GM12878 (cell line): ENCODE data around the gene DST. TPM values are rescaled to one million over a fixed set of nuclear protein-coding genes. Genes with fewer than 3 reads are reported as not detected.

Experiments used
- ATAC-seq: fragments of 200-7000 bp; cut with Tn5 transposase; 3 replicates; pipeline ENCODE4 v1.9.1; 2020; ENCODE audit warnings: mild to moderate bottlenecking, moderate library complexity
- BruUV-seq: library from RNA; stranded (reverse); fragments of 400-500 nt; replicated peaks from 2 replicates; lab custom pipeline; 2021; lab: Mats Ljungman, UMichigan
- CTCF ChIA-PET: fragments of 300-600 bp; sonication (Branson Sonifier 250); formaldehyde crosslinking; extraction: SDS; loops from one replicate; lab custom pipeline; 2021; ENCODE audit warnings: inconsistent platforms; lab: Yijun Ruan, JAX
- POLR2A ChIA-PET: fragments of 350-600 bp; formaldehyde crosslinking; extraction: SDS; loops from one replicate; lab custom pipeline; 2021; ENCODE audit warnings: inconsistent platforms; lab: Charles Lee
- RAD21 ChIA-PET: fragments of 300-600 bp; sonication (Branson Sonifier 250); formaldehyde crosslinking; loops from one replicate; lab custom pipeline; 2023; ENCODE audit warnings: antibody characterized with exemption; ENCODE audit not compliant: unreplicated experiment; lab: Charles Lee
- SMC1A ChIA-PET: fragments of 300-600 bp; sonication (Branson Sonifier 250); formaldehyde crosslinking; loops from one replicate; lab custom pipeline; 2023; ENCODE audit not compliant: unreplicated experiment, uncharacterized antibody; lab: Charles Lee
- DNase-seq: peaks from one replicate; pipeline ENCODE4 v3.0.0-alpha.2; 2011; ENCODE audit warnings: low read depth, low spot score
- FAIRE-seq: peaks from 3 replicates; lab custom pipeline; 2011; peaks lifted over from hg19 to GRCh38; lab: Jason Lieb, UNC
- H2AFZ ChIP-seq: 2 replicates; pipeline ENCODE4 v1.6.0; 2011; ENCODE audit warnings: low read depth, low read length, control low read depth; ENCODE audit not compliant: control insufficient read depth
- H3K27ac ChIP-seq: 2 replicates; pipeline ENCODE4 v1.5.1; 2011; ENCODE audit warnings: control low read depth; ENCODE audit not compliant: control insufficient read depth, insufficient read depth
- H3K27me3 ChIP-seq, 2 experiments: replicated peaks in 1 of 2; 2 replicates each; pipeline versions ENCODE4 v1.6.0 to v1.6.1; 2011; ENCODE audit warnings: low read length in 1 of 2; ENCODE audit not compliant: control insufficient read depth in 2 of 2, insufficient read depth in 2 of 2
- H3K36me3 ChIP-seq, 2 experiments: 2 replicates each; pipeline ENCODE4 v1.5.1; 2011; ENCODE audit warnings: low read length in 1 of 2; ENCODE audit not compliant: control insufficient read depth in 2 of 2, insufficient read depth in 2 of 2
- H3K4me1 ChIP-seq: 2 replicates; pipeline ENCODE4 v1.6.1; 2011; ENCODE audit warnings: mild to moderate bottlenecking, low read length, moderate library complexity, mixed read lengths; ENCODE audit not compliant: control insufficient read depth, insufficient read depth
- H3K4me2 ChIP-seq: 2 replicates; pipeline ENCODE4 v1.6.0; 2011; ENCODE audit warnings: control low read depth; ENCODE audit not compliant: control insufficient read depth, insufficient read depth
- H3K4me3 ChIP-seq: fragments of 200-600 bp; sonication (generic); 2 replicates; pipeline ENCODE4 v1.5.1; 2016
- H3K79me2 ChIP-seq: 2 replicates; pipeline ENCODE4 v1.6.0; 2011; ENCODE audit warnings: low read length; ENCODE audit not compliant: control insufficient read depth, insufficient read depth
- H3K9ac ChIP-seq: 2 replicates; pipeline ENCODE4 v1.8.0; 2011; ENCODE audit warnings: low read length, control low read depth, mixed read lengths; ENCODE audit not compliant: control insufficient read depth, insufficient read depth
- H3K9me3 ChIP-seq: replicated peaks from 3 replicates; pipeline ENCODE4 v1.5.1; 2011; ENCODE audit warnings: mild to moderate bottlenecking, low read length; ENCODE audit not compliant: control insufficient read depth, insufficient read depth
- H4K20me1 ChIP-seq: 2 replicates; pipeline ENCODE4 v1.6.0; 2011; ENCODE audit not compliant: control insufficient read depth, insufficient read depth
- CEBPZ ChIP-seq: fragments of 150-350 bp; IDR thresholded peaks from 2 replicates; pipeline ENCODE4 v1.6.1; 2016; ENCODE audit warnings: low read depth, low read length
- CHD4 ChIP-seq: fragments of 200-600 bp; sonication (generic); IDR thresholded peaks from 2 replicates; pipeline ENCODE4 v1.6.1; 2016; ENCODE audit warnings: mild to moderate bottlenecking
- E4F1 ChIP-seq: fragments of 450-650 bp; IDR thresholded peaks from 2 replicates; pipeline ENCODE4 v1.6.1; 2018; ENCODE audit warnings: borderline replicate concordance, mild to moderate bottlenecking; ENCODE audit not compliant: partially characterized antibody
- EGR1 ChIP-seq, 2 experiments: IDR thresholded peaks; 1 replicate in 1 of 2; 2 replicates in 1 of 2; pipeline ENCODE4 v1.6.1; 2011 to 2012; ENCODE audit warnings: low read depth in 2 of 2, low read length in 2 of 2, borderline replicate concordance in 1 of 2, mild to moderate bottlenecking in 1 of 2, moderate library complexity in 1 of 2
- FOS ChIP-seq: IDR thresholded peaks from 3 replicates; pipeline ENCODE4 v1.6.1; 2011; ENCODE audit warnings: borderline replicate concordance; ENCODE audit not compliant: insufficient read length; ENCODE audit errors: extremely low read depth
- GABPA ChIP-seq: IDR thresholded peaks from 2 replicates; pipeline ENCODE4 v1.6.1; 2014; ENCODE audit warnings: antibody characterized with exemption, low read depth, mild to moderate bottlenecking, inconsistent platforms
- IRF5 ChIP-seq: fragments of 450-650 bp; IDR thresholded peaks from 2 replicates; pipeline ENCODE4 v1.6.1; 2017; ENCODE audit warnings: borderline replicate concordance
- JUND ChIP-seq: IDR thresholded peaks from 2 replicates; pipeline ENCODE4 v1.6.1; 2012; ENCODE audit warnings: low read depth, mild to moderate bottlenecking, low read length, improper control_type of control experiment, moderate library complexity
- KDM1A ChIP-seq: fragments of 200-600 bp; sonication (generic); IDR thresholded peaks from 2 replicates; pipeline ENCODE4 v1.6.1; 2016; ENCODE audit warnings: borderline replicate concordance
- MXI1 ChIP-seq: fragments of 150-350 bp; IDR thresholded peaks from 2 replicates; pipeline ENCODE4 v1.6.1; 2011; ENCODE audit warnings: low read depth, mild to moderate bottlenecking, inconsistent platforms, low read length, improper control_type of control experiment
- MYC ChIP-seq: IDR thresholded peaks from 2 replicates; pipeline ENCODE4 v1.6.1; 2011; ENCODE audit warnings: mild to moderate bottlenecking, low read length, moderate library complexity, inconsistent platforms; ENCODE audit not compliant: insufficient read depth, insufficient replicate concordance, insufficient read length, severe bottlenecking
- NRF1 ChIP-seq: conservative IDR thresholded peaks from 2 replicates; pipeline ENCODE4 v1.6.1; 2011; ENCODE audit warnings: mild to moderate bottlenecking, low read depth, low read length, improper control_type of control experiment
- PAX5 ChIP-seq: IDR thresholded peaks from 2 replicates; pipeline ENCODE4 v1.6.1; 2011; ENCODE audit warnings: low read depth, low read length, borderline replicate concordance
- PML ChIP-seq: IDR thresholded peaks from 2 replicates; pipeline ENCODE4 v1.6.1; 2012; ENCODE audit warnings: low read length, inconsistent platforms
- STAT1 ChIP-seq: fragments of 450-650 bp; conservative IDR thresholded peaks from 2 replicates; pipeline ENCODE4 v1.6.1; 2014; ENCODE audit warnings: antibody characterized with exemption, mild to moderate bottlenecking
- TARDBP ChIP-seq: IDR thresholded peaks from 2 replicates; pipeline ENCODE4 v1.6.1; 2016; ENCODE audit warnings: borderline replicate concordance
- WGBS: methylation state at CpG from one replicate; pipeline ENCODE4 v1.1.6; 2016; ENCODE audit warnings: low lambda C conversion rate; ENCODE audit not compliant: insufficient replicate concordance, insufficient coverage; ENCODE audit errors: missing lambda C conversion rate; 5-methylcytosine and 5-hydroxymethylcytosine counted together
- in situ Hi-C: fragments of 300-500 bp; cut with MboI; formaldehyde crosslinking; loops from 9 replicates; pipeline ENCODE4 v1.14.3; 2018; ENCODE audit warnings: mixed read lengths
- intact Hi-C: fragments of 100-400 bp; cut with micrococcal nuclease; formaldehyde crosslinking; loops from one replicate; pipeline ENCODE4 v1.14.2; 2022; ENCODE audit not compliant: unreplicated experiment
- polyA plus RNA-seq, 11 experiments: library from polyadenylated mRNA; depleted of rRNA in 4 of 11; unstranded in 6 of 11; stranded (reverse) in 5 of 11; fragments of >200 nt; fragmentation: Nextera tagmentation in 4 of 11; fragmentation: Illumina TruSeq in 1 of 11; extraction: Ambion mirVana in 4 of 11; extraction: Trizol in 1 of 11; gene quantifications; 1 replicate in 1 of 11; 2 replicates in 10 of 11; pipeline versions ENCODE4 v1.2.1 to v1.2.3, GENCODE V29; 2011 to 2016; ENCODE audit warnings: inconsistent platforms in 2 of 11, missing spikeins in 2 of 11, low read depth in 1 of 11
- total RNA-seq, 4 experiments: library from RNA; depleted of rRNA in 3 of 4; stranded (reverse); fragments of >200 nt in 3 of 4; fragmentation: Illumina TruSeq in 1 of 4; extraction: Trizol in 1 of 4; gene quantifications; 2 replicates each; pipeline versions ENCODE4 v1.2.1 to v1.2.3, GENCODE V29; 2013 to 2021
- TF ChIP-seq, protein P1 (sequence below): fragments of 450-650 bp; IDR thresholded peaks from 2 replicates; pipeline ENCODE4 v1.6.1; 2016; ENCODE audit warnings: mild to moderate bottlenecking

DST gene
- total and polyA plus RNA-seq, 10 of the 15 experiments (the other 5 are each of a cell fraction or from before 2014, with no cell fraction given) = 32.1 to 156 (median 75.0) TPM

DNA sequence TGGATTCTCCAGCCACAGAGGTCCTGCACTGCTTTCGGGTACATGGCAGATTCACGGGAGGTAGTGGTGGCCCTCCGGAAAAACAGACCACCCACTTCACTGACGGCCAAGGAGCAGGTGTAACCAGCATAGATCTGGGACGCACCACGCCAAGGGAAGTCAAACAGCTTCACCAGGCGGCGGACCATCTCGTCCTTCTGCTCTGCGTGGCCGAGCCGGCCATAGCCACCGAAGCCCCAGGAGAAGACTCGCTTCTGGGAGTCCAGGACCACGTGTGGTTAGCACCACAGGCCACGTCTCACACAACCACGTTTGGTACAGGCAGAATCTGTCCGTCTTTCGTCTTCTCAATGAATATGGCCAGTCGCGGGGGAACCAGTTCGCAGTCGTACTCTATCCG is 210.5 kb downstream of the DST start:
- no peak overlapping the region for H3K4me2 ChIP-seq
- RAD21 ChIA-PET = no interaction called here
- H3K4me1 ChIP-seq = no peaks in the 10 kb centered on the region
- H4K20me1 ChIP-seq = no peaks in the 10 kb centered on the region
- BruUV-seq = no TSS peak
- H3K36me3 ChIP-seq = no peaks in the 10 kb centered on the region
- H3K4me3 ChIP-seq = no peak overlapping the region
- ATAC-seq (no peak), FAIRE-seq (no peak), DNase-seq (no peak)
- CTCF ChIA-PET = no interaction called here
- WGBS = 88% methylated on average over 24 of the region's 24 CpGs
- no peak overlapping the region for H3K9ac ChIP-seq
- POLR2A ChIA-PET = no interaction called here
- H2AFZ ChIP-seq = no peak overlapping the region
- H3K27me3 ChIP-seq = no peaks in the 10 kb centered on the region
- H3K79me2 ChIP-seq = no peaks in the 10 kb centered on the region
- intact Hi-C loops = no loop called here
- SMC1A ChIA-PET = no interaction called here
- no peak overlapping the region for H3K27ac ChIP-seq
- in situ Hi-C loops = no loop called here
- H3K9me3 ChIP-seq = no peaks in the 10 kb centered on the region; the same call in 2 of the 3 replicates
- TF ChIP-seq NRF1 (no peak), FOS (no peak), CEBPZ (no peak), STAT1 (no peak), IRF5 (no peak), JUND (no peak), TARDBP (no peak), GABPA (no peak), E4F1 (no peak), EGR1 (IDR thresholded peaks at IDR 0.05; ENCODE audit: borderline replicate concordance in 1 of 2, low read depth in 2 of 2, low read length in 2 of 2) (no peak), PML (no peak), CHD4 (no peak), MXI1 (no peak), KDM1A (no peak), PAX5 (no peak), MYC (no peak)
- TF ChIP-seq, protein P1, sequence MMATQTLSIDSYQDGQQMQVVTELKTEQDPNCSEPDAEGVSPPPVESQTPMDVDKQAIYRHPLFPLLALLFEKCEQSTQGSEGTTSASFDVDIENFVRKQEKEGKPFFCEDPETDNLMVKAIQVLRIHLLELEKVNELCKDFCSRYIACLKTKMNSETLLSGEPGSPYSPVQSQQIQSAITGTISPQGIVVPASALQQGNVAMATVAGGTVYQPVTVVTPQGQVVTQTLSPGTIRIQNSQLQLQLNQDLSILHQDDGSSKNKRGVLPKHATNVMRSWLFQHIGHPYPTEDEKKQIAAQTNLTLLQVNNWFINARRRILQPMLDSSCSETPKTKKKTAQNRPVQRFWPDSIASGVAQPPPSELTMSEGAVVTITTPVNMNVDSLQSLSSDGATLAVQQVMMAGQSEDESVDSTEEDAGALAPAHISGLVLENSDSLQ = no peak
